ENCODE data around the gene CDH23. TPM values are rescaled to one million over a fixed set of nuclear protein-coding genes. Genes with fewer than 3 reads are reported as not detected.

CDH23 gene
- total RNA-seq, 1 experiment from 2014 or later, result not detected

- BruUV-seq (replicated peaks), result no TSS peak
- CTCF ChIA-PET, result no interaction called here
These were observed 194.1 kb downstream of the CDH23 start for GRCh38 chr10:71590781-71591350.

GRCh38 chr10:71594934-71595571 lies 198.3 kb downstream of the CDH23 start:
- H3K9ac ChIP-seq (ENCODE audit: low read length), result no peak overlapping the region
- no peaks in the 10 kb centered on the region for H3F3A ChIP-seq (ENCODE audit: low read length, unreplicated experiment)
- POLR2A ChIA-PET (ENCODE audit: unreplicated experiment), result no interaction called here
- no peak overlapping the region for H2AFZ ChIP-seq (ENCODE audit: low read length)
- intact Hi-C loops (cut with micrococcal nuclease), result no loop called here
- ATAC-seq (no peak), DNase-seq (no peak)
- BruUV-seq (replicated peaks), result no TSS peak
- CTCF ChIA-PET, result no interaction called here
- H3K9me3 ChIP-seq (ENCODE audit: low read length), result no peaks in the 10 kb centered on the region
- no peaks in the 10 kb centered on the region for H3K9me2 ChIP-seq (replicated peaks; ENCODE audit: low read length)
- H3K36me3 ChIP-seq (ENCODE audit: low read depth, low read length), result no peaks in the 10 kb centered on the region
- H3K4me2 ChIP-seq (ENCODE audit: low read length), result no peak overlapping the region
- peaks cover 5% of the 10 kb centered on the region; the same call in 1 of the 2 replicates for H3K27me3 ChIP-seq (ENCODE audit: low read length)
- H3K4me1 ChIP-seq (ENCODE audit: insufficient read depth, low read length), result no peaks in the 10 kb centered on the region
- H3K27ac ChIP-seq (ENCODE audit: low read length), result no peak overlapping the region
- H3K4me3 ChIP-seq (ENCODE audit: low read length), result no peak overlapping the region
- H4K20me1 ChIP-seq (ENCODE audit: low read length), result no peaks in the 10 kb centered on the region
- H3K79me2 ChIP-seq (ENCODE audit: low read length), result no peaks in the 10 kb centered on the region
- TF ChIP-seq EZH2 (IDR thresholded peaks at IDR 0.05; ENCODE audit: low read length, unreplicated experiment), result no peak
- TF ChIP-seq CTCF (conservative IDR thresholded peaks at IDR 0.05; ENCODE audit: low read depth, low read length), result no peak
- TF ChIP-seq EZH2phosphoT487 (IDR thresholded peaks at IDR 0.05; ENCODE audit: borderline replicate concordance, low read length), result no peak

More at GRCh38 chr10:71590781-71591350, 194.1 kb downstream of the CDH23 start:
- Histone ChIP-seq H3K9ac (ENCODE audit: low read length) (no peak overlapping the region), H3K9me3 (ENCODE audit: low read length) (no peaks in the 10 kb centered on the region), H3K36me3 (ENCODE audit: low read depth, low read length) (no peaks in the 10 kb centered on the region), H3K4me3 (ENCODE audit: low read length) (no peak overlapping the region), H3K27ac (ENCODE audit: low read length) (no peak overlapping the region), H3F3A (ENCODE audit: low read length, unreplicated experiment) (no peaks in the 10 kb centered on the region), H2AFZ (ENCODE audit: low read length) (no peak overlapping the region), H3K4me1 (ENCODE audit: insufficient read depth, low read length) (no peaks in the 10 kb centered on the region), H3K27me3 (ENCODE audit: low read length) (peaks cover 33% of the 10 kb centered on the region), H3K79me2 (ENCODE audit: low read length) (no peaks in the 10 kb centered on the region), H3K9me2 (replicated peaks; ENCODE audit: low read length) (no peaks in the 10 kb centered on the region), H3K4me2 (ENCODE audit: low read length) (no peak overlapping the region), H4K20me1 (ENCODE audit: low read length) (no peaks in the 10 kb centered on the region)
- ATAC-seq, result no peak
- DNase-seq, result no peak
- TF ChIP-seq EZH2 (IDR thresholded peaks at IDR 0.05; ENCODE audit: low read length, unreplicated experiment), result no peak
- no peak for TF ChIP-seq EZH2phosphoT487 (IDR thresholded peaks at IDR 0.05; ENCODE audit: borderline replicate concordance, low read length)
- no peak for TF ChIP-seq CTCF (conservative IDR thresholded peaks at IDR 0.05; ENCODE audit: low read depth, low read length)
- POLR2A ChIA-PET (ENCODE audit: unreplicated experiment), result no interaction called here
- intact Hi-C loops (cut with micrococcal nuclease), result no loop called here

GRCh38 chr10:71595649-71596048 lies 198.9 kb downstream of the CDH23 start:
- ATAC-seq (no peak), DNase-seq (no peak)
- Histone ChIP-seq H3K9ac (ENCODE audit: low read length) (no peak overlapping the region), H4K20me1 (ENCODE audit: low read length) (no peaks in the 10 kb centered on the region), H3F3A (ENCODE audit: low read length, unreplicated experiment) (no peaks in the 10 kb centered on the region), H3K36me3 (ENCODE audit: low read depth, low read length) (no peaks in the 10 kb centered on the region), H3K27me3 (ENCODE audit: low read length) (0 out of 2 replicates have a peak, but pooled peaks cover 4% of the 10 kb centered on the region), H3K79me2 (ENCODE audit: low read length) (no peaks in the 10 kb centered on the region), H3K4me1 (ENCODE audit: insufficient read depth, low read length) (no peaks in the 10 kb centered on the region), H3K9me3 (ENCODE audit: low read length) (no peaks in the 10 kb centered on the region), H3K9me2 (replicated peaks; ENCODE audit: low read length) (no peaks in the 10 kb centered on the region), H3K27ac (ENCODE audit: low read length) (no peak overlapping the region), H3K4me2 (ENCODE audit: low read length) (no peak overlapping the region), H2AFZ (ENCODE audit: low read length) (no peak overlapping the region), H3K4me3 (ENCODE audit: low read length) (no peak overlapping the region)
- CTCF ChIA-PET, result no interaction called here
- intact Hi-C loops (cut with micrococcal nuclease), result no loop called here
- POLR2A ChIA-PET (ENCODE audit: unreplicated experiment), result no interaction called here
- no TSS peak for BruUV-seq (replicated peaks)
- no peak for TF ChIP-seq CTCF (conservative IDR thresholded peaks at IDR 0.05; ENCODE audit: low read depth, low read length)
- TF ChIP-seq EZH2 (IDR thresholded peaks at IDR 0.05; ENCODE audit: low read length, unreplicated experiment), result no peak
- TF ChIP-seq EZH2phosphoT487 (IDR thresholded peaks at IDR 0.05; ENCODE audit: borderline replicate concordance, low read length), result no peak
